ENCODE measurements around the gene PRKG1.

PRKG1 gene

DNA sequence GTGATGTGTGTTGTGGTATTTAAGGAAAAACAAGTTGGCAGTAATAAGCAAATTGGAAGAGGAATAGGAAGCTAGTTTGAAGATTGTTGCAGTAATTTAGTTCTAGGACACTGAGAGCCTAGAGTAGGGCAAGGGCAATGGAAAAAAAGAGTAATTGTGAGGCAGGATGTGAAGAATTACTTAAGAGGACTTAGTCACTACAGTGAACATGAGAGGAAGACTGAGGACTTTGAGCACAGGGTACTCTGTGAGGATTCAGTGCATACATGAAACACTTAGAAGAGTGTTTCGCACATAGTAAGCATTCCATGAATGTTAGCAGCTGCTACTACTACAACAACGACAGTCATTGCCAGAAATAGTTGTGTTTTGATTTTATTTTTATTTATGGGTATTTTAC, 1208.9 kb downstream of the PRKG1 start:
- H3K9me3 ChIP-seq (ENCODE audit: control extremely low read depth in 1 of 5, control insufficient read depth in 4 of 5, insufficient read depth in 2 of 5, low read depth in 1 of 5, low read length in 4 of 5) = no peaks in the 10 kb centered on the region
- ChIA-PET POLR2A (no interaction called here), CTCF (no interaction called here)
- no peak for DNase-seq
- no CpG with 5 or more reads among the region's 2 CpGs for WGBS (ENCODE audit: insufficient coverage)
- no peak overlapping the region for H3K4me3 ChIP-seq (ENCODE audit: control insufficient read depth in 1 of 7, extremely low read depth in 1 of 7, insufficient read depth in 4 of 7, low read depth in 2 of 7, low read length in 6 of 7)
- H3K27me3 ChIP-seq (replicated peaks in 2 of 5; ENCODE audit: control insufficient read depth in 4 of 5, insufficient read depth in 5 of 5, low read length in 4 of 5) = no peaks in the 10 kb centered on the region
- no peaks in the 10 kb centered on the region for H3K4me1 ChIP-seq (ENCODE audit: control extremely low read depth in 1 of 4, control insufficient read depth in 4 of 4, insufficient read depth in 4 of 4, low read length in 3 of 4)
- no peak overlapping the region for H3K27ac ChIP-seq (ENCODE audit: insufficient read depth in 1 of 2, low read depth in 1 of 2, low read length in 2 of 2, poor library complexity in 1 of 2, severe bottlenecking in 2 of 2)
- H3K36me3 ChIP-seq (ENCODE audit: control insufficient read depth in 4 of 4, insufficient read depth in 4 of 4, low read length in 3 of 4) = no peaks in the 10 kb centered on the region

- H3K4me3 ChIP-seq (ENCODE audit: control insufficient read depth in 1 of 7, extremely low read depth in 1 of 7, insufficient read depth in 4 of 7, low read depth in 2 of 7, low read length in 6 of 7) = no peak overlapping the region
- DNase-seq = peak in 1 of 3 donors; percentile 3
- CTCF ChIA-PET = no interaction called here
Observed at GRCh38 chr10:52284416-52285013, 1210.2 kb downstream of the PRKG1 start.

GRCh38 chr10:52287866-52288265, 1213.6 kb downstream of the PRKG1 start:
- no peaks in the 10 kb centered on the region for H3K9me3 ChIP-seq (ENCODE audit: control extremely low read depth in 1 of 5, control insufficient read depth in 4 of 5, insufficient read depth in 2 of 5, low read depth in 1 of 5, low read length in 4 of 5)
- CTCF ChIA-PET = no interaction called here
- no peak for DNase-seq
- POLR2A ChIA-PET = no interaction called here
- H3K27ac ChIP-seq (ENCODE audit: insufficient read depth in 1 of 2, low read depth in 1 of 2, low read length in 2 of 2, poor library complexity in 1 of 2, severe bottlenecking in 2 of 2) = no peak overlapping the region
- WGBS (ENCODE audit: insufficient coverage) = 100% methylated on average over 1 of the region's 1 CpG
- H3K4me3 ChIP-seq (ENCODE audit: control insufficient read depth in 1 of 7, extremely low read depth in 1 of 7, insufficient read depth in 4 of 7, low read depth in 2 of 7, low read length in 6 of 7) = no peak overlapping the region
- H3K27me3 ChIP-seq (replicated peaks in 2 of 5; ENCODE audit: control insufficient read depth in 4 of 5, insufficient read depth in 5 of 5, low read length in 4 of 5) = no peaks in the 10 kb centered on the region
- H3K36me3 ChIP-seq (ENCODE audit: control insufficient read depth in 4 of 4, insufficient read depth in 4 of 4, low read length in 3 of 4) = no peaks in the 10 kb centered on the region
- no peaks in the 10 kb centered on the region for H3K4me1 ChIP-seq (ENCODE audit: control extremely low read depth in 1 of 4, control insufficient read depth in 4 of 4, insufficient read depth in 4 of 4, low read length in 3 of 4)

More at GRCh38 chr10:52284416-52285013, 1210.2 kb downstream of the PRKG1 start:
- Histone ChIP-seq H3K36me3 (ENCODE audit: control insufficient read depth in 4 of 4, insufficient read depth in 4 of 4, low read length in 3 of 4) (no peaks in the 10 kb centered on the region), H3K27ac (ENCODE audit: insufficient read depth in 1 of 2, low read depth in 1 of 2, low read length in 2 of 2, poor library complexity in 1 of 2, severe bottlenecking in 2 of 2) (no peak overlapping the region), H3K27me3 (replicated peaks in 2 of 5; ENCODE audit: control insufficient read depth in 4 of 5, insufficient read depth in 5 of 5, low read length in 4 of 5) (no peaks in the 10 kb centered on the region), H3K9me3 (ENCODE audit: control extremely low read depth in 1 of 5, control insufficient read depth in 4 of 5, insufficient read depth in 2 of 5, low read depth in 1 of 5, low read length in 4 of 5) (no peaks in the 10 kb centered on the region), H3K4me1 (ENCODE audit: control extremely low read depth in 1 of 4, control insufficient read depth in 4 of 4, insufficient read depth in 4 of 4, low read length in 3 of 4) (no peaks in the 10 kb centered on the region)
- 100% methylated on average over 1 of the region's 2 CpGs for WGBS (ENCODE audit: insufficient coverage)
- POLR2A ChIA-PET = no interaction called here

- 100% methylated on average over 4 of the region's 4 CpGs for WGBS (ENCODE audit: insufficient coverage)
- Histone ChIP-seq H3K4me1 (ENCODE audit: control extremely low read depth in 1 of 4, control insufficient read depth in 4 of 4, insufficient read depth in 4 of 4, low read length in 3 of 4) (no peaks in the 10 kb centered on the region), H3K36me3 (ENCODE audit: control insufficient read depth in 4 of 4, insufficient read depth in 4 of 4, low read length in 3 of 4) (no peaks in the 10 kb centered on the region), H3K9me3 (ENCODE audit: control extremely low read depth in 1 of 5, control insufficient read depth in 4 of 5, insufficient read depth in 2 of 5, low read depth in 1 of 5, low read length in 4 of 5) (no peaks in the 10 kb centered on the region), H3K4me3 (ENCODE audit: control insufficient read depth in 1 of 7, extremely low read depth in 1 of 7, insufficient read depth in 4 of 7, low read depth in 2 of 7, low read length in 6 of 7) (no peak overlapping the region), H3K27me3 (replicated peaks in 2 of 5; ENCODE audit: control insufficient read depth in 4 of 5, insufficient read depth in 5 of 5, low read length in 4 of 5) (no peaks in the 10 kb centered on the region), H3K27ac (ENCODE audit: insufficient read depth in 1 of 2, low read depth in 1 of 2, low read length in 2 of 2, poor library complexity in 1 of 2, severe bottlenecking in 2 of 2) (no peak overlapping the region)
- ChIA-PET CTCF (interaction anchor here (1.4 kb wide), 1 partner anchor 11 kb away, joined by 4 read pairs; no protein-coding TSS in a partner anchor), POLR2A (no interaction called here)
- no peak for DNase-seq
Observed at GRCh38 chr10:52297747-52298146, 1223.5 kb downstream of the PRKG1 start.

- Histone ChIP-seq H3K4me1 (ENCODE audit: control extremely low read depth in 1 of 4, control insufficient read depth in 4 of 4, insufficient read depth in 4 of 4, low read length in 3 of 4) (no peaks in the 10 kb centered on the region), H3K27me3 (replicated peaks in 2 of 5; ENCODE audit: control insufficient read depth in 4 of 5, insufficient read depth in 5 of 5, low read length in 4 of 5) (no peaks in the 10 kb centered on the region), H3K9me3 (ENCODE audit: control extremely low read depth in 1 of 5, control insufficient read depth in 4 of 5, insufficient read depth in 2 of 5, low read depth in 1 of 5, low read length in 4 of 5) (no peaks in the 10 kb centered on the region), H3K27ac (ENCODE audit: insufficient read depth in 1 of 2, low read depth in 1 of 2, low read length in 2 of 2, poor library complexity in 1 of 2, severe bottlenecking in 2 of 2) (no peak overlapping the region), H3K4me3 (ENCODE audit: control insufficient read depth in 1 of 7, extremely low read depth in 1 of 7, insufficient read depth in 4 of 7, low read depth in 2 of 7, low read length in 6 of 7) (no peak overlapping the region), H3K36me3 (ENCODE audit: control insufficient read depth in 4 of 4, insufficient read depth in 4 of 4, low read length in 3 of 4) (no peaks in the 10 kb centered on the region)
- ChIA-PET POLR2A (interaction anchor here (0.5 kb wide), 1 partner anchor 214 kb away, joined by 4 read pairs; no protein-coding TSS in a partner anchor), CTCF (interaction anchor here (2.1 kb wide), 1 partner anchor 8 kb away, joined by 9 read pairs; no protein-coding TSS in a partner anchor)
- DNase-seq = no peak
- 96% methylated on average over 4 of the region's 4 CpGs for WGBS (ENCODE audit: insufficient coverage)
Observed at GRCh38 chr10:52300599-52301277, 1226.5 kb downstream of the PRKG1 start.

- H3K27me3 ChIP-seq (replicated peaks in 2 of 5; ENCODE audit: control insufficient read depth in 4 of 5, insufficient read depth in 5 of 5, low read length in 4 of 5) = peaks cover 10 to 42% (median 18%) of the 10 kb centered on the region in 5 experiments
- ChIA-PET CTCF (interaction anchor here (0.9 to 4.7 kb wide), 16 partner anchors 9 to 471 kb away, joined by 3 to 57 read pairs (median 5); no protein-coding TSS in a partner anchor), POLR2A (no interaction called here)
- H3K9me3 ChIP-seq (ENCODE audit: control extremely low read depth in 1 of 5, control insufficient read depth in 4 of 5, insufficient read depth in 2 of 5, low read depth in 1 of 5, low read length in 4 of 5) = no peaks in the 10 kb centered on the region
- H3K36me3 ChIP-seq (ENCODE audit: control insufficient read depth in 4 of 4, insufficient read depth in 4 of 4, low read length in 3 of 4) = no peaks in the 10 kb centered on the region
- WGBS (ENCODE audit: insufficient coverage) = under 1% methylated on average over 33 of the region's 40 CpGs
- DNase-seq = peak; percentile 81 to 89 (median 88)
- no peak overlapping the region for H3K27ac ChIP-seq (ENCODE audit: insufficient read depth in 1 of 2, low read depth in 1 of 2, low read length in 2 of 2, poor library complexity in 1 of 2, severe bottlenecking in 2 of 2)
- H3K4me1 ChIP-seq (ENCODE audit: control extremely low read depth in 1 of 4, control insufficient read depth in 4 of 4, insufficient read depth in 4 of 4, low read length in 3 of 4) = peaks cover under 1 to 11% (median 9%) of the 10 kb centered on the region in 4 experiments
- H3K4me3 ChIP-seq (ENCODE audit: control insufficient read depth in 1 of 7, extremely low read depth in 1 of 7, insufficient read depth in 4 of 7, low read depth in 2 of 7, low read length in 6 of 7) = peak overlapping the region; percentile 45 to 80 (median 68)
Observed at GRCh38 chr10:52308251-52309031, 1234.2 kb downstream of the PRKG1 start.

DNA sequence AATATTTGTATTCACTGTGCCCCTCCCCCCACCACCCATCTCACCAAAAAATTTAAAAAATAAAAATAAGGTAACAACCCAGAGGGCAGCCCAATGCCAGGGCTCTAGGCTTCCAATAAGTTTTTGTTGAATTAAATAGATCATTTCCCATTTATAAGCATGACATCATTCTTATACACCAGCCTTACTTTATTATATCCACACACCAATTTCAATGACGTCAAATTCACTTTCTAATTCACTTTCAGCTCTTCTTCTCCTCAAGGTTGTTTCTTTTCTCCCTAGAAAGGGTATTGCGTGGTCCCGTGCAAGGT, 1238.6 kb downstream of the PRKG1 start:
- Histone ChIP-seq H3K4me3 (ENCODE audit: control insufficient read depth in 1 of 7, extremely low read depth in 1 of 7, insufficient read depth in 4 of 7, low read depth in 2 of 7, low read length in 6 of 7) (peak overlapping the region in 5 of 7 experiments; percentile 57 to 78 (median 63)), H3K27ac (ENCODE audit: insufficient read depth in 1 of 2, low read depth in 1 of 2, low read length in 2 of 2, poor library complexity in 1 of 2, severe bottlenecking in 2 of 2) (no peak overlapping the region), H3K4me1 (ENCODE audit: control extremely low read depth in 1 of 4, control insufficient read depth in 4 of 4, insufficient read depth in 4 of 4, low read length in 3 of 4) (peaks cover 4 to 28% (median 24%) of the 10 kb centered on the region in 4 experiments), H3K36me3 (ENCODE audit: control insufficient read depth in 4 of 4, insufficient read depth in 4 of 4, low read length in 3 of 4) (no peaks in the 10 kb centered on the region), H3K9me3 (ENCODE audit: control extremely low read depth in 1 of 5, control insufficient read depth in 4 of 5, insufficient read depth in 2 of 5, low read depth in 1 of 5, low read length in 4 of 5) (no peaks in the 10 kb centered on the region), H3K27me3 (replicated peaks in 2 of 5; ENCODE audit: control insufficient read depth in 4 of 5, insufficient read depth in 5 of 5, low read length in 4 of 5) (peaks cover 11 to 76% (median 38%) of the 10 kb centered on the region in 5 experiments)
- POLR2A ChIA-PET = no interaction called here
- peak in 1 of 3 donors; percentile 53 for DNase-seq
- CTCF ChIA-PET = interaction anchor here (1.0 to 1.4 kb wide), 3 partner anchors 35 to 287 kb away, joined by 3 to 6 read pairs (median 3); no protein-coding TSS in a partner anchor
- WGBS (ENCODE audit: insufficient coverage) = 0% methylated on average over 3 of the region's 3 CpGs

All from common myeloid progenitor, CD34-positive (primary cell).